DOHH2 (cell line): Measurements from ENCODE around the gene RAB5IF.

Experiments used
- EZH2phosphoT487 ChIP-seq: fragments of 200-600 bp; sonication (generic); IDR thresholded peaks from 2 replicates; pipeline ENCODE4 v1.6.1; 2017; ENCODE audit warnings: borderline replicate concordance, mild to moderate bottlenecking, antibody characterized with exemption, low read length, moderate library complexity, mixed read lengths
- TF ChIP-seq, protein P1 (sequence below): fragments of 200-600 bp; sonication (generic); IDR thresholded peaks from one replicate; pipeline ENCODE4 v1.5.1; 2014; ENCODE audit warnings: antibody characterized with exemption, mild to moderate bottlenecking, low read depth, low read length; ENCODE audit not compliant: poor library complexity, severe bottlenecking

DNA sequence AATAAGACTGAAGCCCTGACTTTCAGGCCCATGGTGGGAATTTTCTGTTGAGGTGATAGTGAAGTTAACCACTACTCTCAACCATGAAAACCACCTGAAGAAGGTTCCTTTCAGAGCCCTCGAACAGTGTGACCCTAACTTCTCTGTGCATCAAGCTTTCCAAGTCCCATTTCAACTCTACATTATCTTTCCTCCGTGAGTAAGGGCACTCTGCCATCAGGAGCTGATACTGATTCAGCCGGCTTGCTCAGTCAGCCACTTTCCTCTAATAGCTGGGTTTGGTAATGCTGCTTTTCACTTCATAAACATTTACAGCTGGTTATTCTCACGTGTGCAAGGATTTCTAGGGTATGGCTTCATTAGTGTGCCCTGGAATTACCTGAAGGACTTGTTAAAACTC, 51.2 kb downstream of the RAB5IF start:
- TF ChIP-seq, protein P1, sequence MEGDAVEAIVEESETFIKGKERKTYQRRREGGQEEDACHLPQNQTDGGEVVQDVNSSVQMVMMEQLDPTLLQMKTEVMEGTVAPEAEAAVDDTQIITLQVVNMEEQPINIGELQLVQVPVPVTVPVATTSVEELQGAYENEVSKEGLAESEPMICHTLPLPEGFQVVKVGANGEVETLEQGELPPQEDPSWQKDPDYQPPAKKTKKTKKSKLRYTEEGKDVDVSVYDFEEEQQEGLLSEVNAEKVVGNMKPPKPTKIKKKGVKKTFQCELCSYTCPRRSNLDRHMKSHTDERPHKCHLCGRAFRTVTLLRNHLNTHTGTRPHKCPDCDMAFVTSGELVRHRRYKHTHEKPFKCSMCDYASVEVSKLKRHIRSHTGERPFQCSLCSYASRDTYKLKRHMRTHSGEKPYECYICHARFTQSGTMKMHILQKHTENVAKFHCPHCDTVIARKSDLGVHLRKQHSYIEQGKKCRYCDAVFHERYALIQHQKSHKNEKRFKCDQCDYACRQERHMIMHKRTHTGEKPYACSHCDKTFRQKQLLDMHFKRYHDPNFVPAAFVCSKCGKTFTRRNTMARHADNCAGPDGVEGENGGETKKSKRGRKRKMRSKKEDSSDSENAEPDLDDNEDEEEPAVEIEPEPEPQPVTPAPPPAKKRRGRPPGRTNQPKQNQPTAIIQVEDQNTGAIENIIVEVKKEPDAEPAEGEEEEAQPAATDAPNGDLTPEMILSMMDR, result no peak
- no peak for TF ChIP-seq EZH2phosphoT487
